ENCODE data around the gene ANKK1.

The ANKK1 gene

DNA sequence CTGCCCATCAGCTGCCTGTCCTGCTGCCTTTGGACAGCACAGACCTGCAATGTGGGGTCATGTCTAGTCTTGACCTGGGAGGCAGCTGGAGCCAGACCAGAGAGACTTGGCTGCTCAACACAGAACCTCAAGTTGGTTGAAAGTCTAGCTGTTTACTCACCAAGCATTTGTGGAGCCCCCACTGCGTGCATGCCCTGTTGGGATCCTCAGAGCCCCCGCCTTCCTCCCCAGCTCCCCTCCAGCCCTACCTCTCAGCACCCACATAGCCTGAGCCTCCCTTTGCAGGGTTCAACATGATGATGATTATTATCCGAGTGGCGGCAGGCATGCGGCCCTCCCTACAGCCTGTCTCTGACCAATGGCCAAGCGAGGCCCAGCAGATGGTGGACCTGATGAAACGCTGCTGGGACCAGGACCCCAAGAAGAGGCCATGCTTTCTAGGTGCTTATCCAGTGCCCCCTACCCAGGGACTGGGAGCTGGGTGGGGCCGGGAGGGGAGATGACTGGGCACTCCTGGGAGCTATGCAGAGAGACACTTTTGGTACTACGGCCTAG lies 8.3 kb downstream of the ANKK1 start:
- Histone ChIP-seq H3K4me1 (ENCODE audit: control insufficient read depth in 1 of 2, insufficient read depth in 1 of 2, low read depth in 1 of 2, low read length in 1 of 2) (no peaks in the 10 kb centered on the region), H3K9me3 (no peaks in the 10 kb centered on the region), H3K27me3 (peaks cover 9% of the 10 kb centered on the region), H3K4me3 (ENCODE audit: low read depth in 1 of 2, low read length in 1 of 2) (no peak overlapping the region), H3K36me3 (no peaks in the 10 kb centered on the region), H3K27ac (no peak overlapping the region)
- TF ChIP-seq, protein P1, sequence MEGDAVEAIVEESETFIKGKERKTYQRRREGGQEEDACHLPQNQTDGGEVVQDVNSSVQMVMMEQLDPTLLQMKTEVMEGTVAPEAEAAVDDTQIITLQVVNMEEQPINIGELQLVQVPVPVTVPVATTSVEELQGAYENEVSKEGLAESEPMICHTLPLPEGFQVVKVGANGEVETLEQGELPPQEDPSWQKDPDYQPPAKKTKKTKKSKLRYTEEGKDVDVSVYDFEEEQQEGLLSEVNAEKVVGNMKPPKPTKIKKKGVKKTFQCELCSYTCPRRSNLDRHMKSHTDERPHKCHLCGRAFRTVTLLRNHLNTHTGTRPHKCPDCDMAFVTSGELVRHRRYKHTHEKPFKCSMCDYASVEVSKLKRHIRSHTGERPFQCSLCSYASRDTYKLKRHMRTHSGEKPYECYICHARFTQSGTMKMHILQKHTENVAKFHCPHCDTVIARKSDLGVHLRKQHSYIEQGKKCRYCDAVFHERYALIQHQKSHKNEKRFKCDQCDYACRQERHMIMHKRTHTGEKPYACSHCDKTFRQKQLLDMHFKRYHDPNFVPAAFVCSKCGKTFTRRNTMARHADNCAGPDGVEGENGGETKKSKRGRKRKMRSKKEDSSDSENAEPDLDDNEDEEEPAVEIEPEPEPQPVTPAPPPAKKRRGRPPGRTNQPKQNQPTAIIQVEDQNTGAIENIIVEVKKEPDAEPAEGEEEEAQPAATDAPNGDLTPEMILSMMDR (IDR thresholded peaks at IDR 0.05), result no peak

DNA sequence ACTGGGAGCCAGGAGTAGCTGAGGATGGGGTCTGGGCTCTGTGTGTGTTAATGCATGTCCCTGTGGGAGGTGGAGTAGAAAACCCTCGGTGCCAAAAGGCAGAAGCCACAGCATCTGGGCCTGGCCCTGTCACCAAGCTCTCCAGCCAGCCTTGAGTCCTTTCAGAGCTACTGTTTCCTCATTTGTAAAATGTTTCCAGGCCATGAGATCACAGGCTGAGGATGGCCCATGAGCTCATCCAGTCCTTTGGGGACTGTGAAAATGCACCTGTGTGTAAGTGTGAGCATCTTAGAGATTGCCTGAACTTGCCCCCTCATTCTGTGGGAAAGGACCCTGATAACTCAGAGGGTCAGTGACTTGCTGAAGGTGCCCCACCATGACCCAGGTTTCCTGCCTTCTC lies 9.1 kb downstream of the ANKK1 start:
- Histone ChIP-seq H3K27ac (no peak overlapping the region), H3K4me1 (ENCODE audit: control insufficient read depth in 1 of 2, insufficient read depth in 1 of 2, low read depth in 1 of 2, low read length in 1 of 2) (no peaks in the 10 kb centered on the region), H3K27me3 (peaks cover 9% of the 10 kb centered on the region), H3K9me3 (no peaks in the 10 kb centered on the region), H3K4me3 (ENCODE audit: low read depth in 1 of 2, low read length in 1 of 2) (no peak overlapping the region), H3K36me3 (no peaks in the 10 kb centered on the region)
- TF ChIP-seq, protein P1 (IDR thresholded peaks at IDR 0.05), result no peak

DNA sequence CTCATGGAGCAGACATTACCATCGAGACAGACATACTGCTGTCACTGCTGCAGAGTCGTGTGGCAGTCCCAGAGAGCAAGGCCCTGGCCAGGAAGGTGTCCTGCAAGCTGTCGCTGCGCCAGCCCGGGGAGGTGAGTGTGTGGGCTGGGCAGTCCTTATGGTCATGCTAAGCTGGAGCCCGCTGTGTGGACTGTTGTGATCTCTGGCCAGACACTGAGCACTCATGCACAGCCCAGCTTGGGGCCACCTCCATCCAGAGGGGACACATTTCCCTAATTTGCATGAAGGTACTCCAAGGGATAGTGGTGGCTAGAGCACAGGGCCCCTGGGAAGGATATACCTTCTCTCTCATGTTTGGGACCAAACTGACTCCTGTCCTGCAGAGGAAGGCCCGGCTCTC lies 9.6 kb downstream of the ANKK1 start:
- no peaks in the 10 kb centered on the region for H3K4me1 ChIP-seq (ENCODE audit: control insufficient read depth in 1 of 2, insufficient read depth in 1 of 2, low read depth in 1 of 2, low read length in 1 of 2)
- no peaks in the 10 kb centered on the region for H3K36me3 ChIP-seq
- H3K4me3 ChIP-seq (ENCODE audit: low read depth in 1 of 2, low read length in 1 of 2), result no peak overlapping the region

DNA sequence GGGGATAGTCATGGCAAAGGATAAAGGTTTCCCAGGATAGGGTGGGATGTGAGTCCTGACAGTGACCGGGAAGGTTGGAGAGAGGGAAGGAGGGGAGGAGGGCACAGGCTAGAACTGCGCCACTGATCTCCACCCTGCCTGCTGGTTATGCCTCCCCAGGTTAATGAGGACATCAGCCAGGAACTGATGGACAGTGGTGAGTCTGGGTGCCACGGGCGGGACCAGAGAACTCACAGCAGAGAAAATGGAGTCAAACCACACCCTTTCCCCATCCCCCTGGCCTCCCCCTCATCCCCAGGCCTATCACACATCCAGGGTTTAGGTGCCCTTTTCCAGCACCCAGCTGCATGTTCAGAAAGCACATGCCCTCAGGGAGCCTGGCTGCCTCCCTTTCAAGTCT lies 10.2 kb downstream of the ANKK1 start:
- TF ChIP-seq, protein P1 (IDR thresholded peaks at IDR 0.05), result no peak
- Histone ChIP-seq H3K4me3 (ENCODE audit: low read depth in 1 of 2, low read length in 1 of 2) (no peak overlapping the region), H3K9me3 (no peaks in the 10 kb centered on the region), H3K4me1 (ENCODE audit: control insufficient read depth in 1 of 2, insufficient read depth in 1 of 2, low read depth in 1 of 2, low read length in 1 of 2) (no peaks in the 10 kb centered on the region), H3K36me3 (no peaks in the 10 kb centered on the region), H3K27me3 (no peaks in the 10 kb centered on the region), H3K27ac (no peak overlapping the region)

More for the DNA sequence above, 9.6 kb downstream of the ANKK1 start:
- H3K9me3 ChIP-seq, result no peaks in the 10 kb centered on the region
- peaks cover 4% of the 10 kb centered on the region for H3K27me3 ChIP-seq
- TF ChIP-seq, protein P1 (IDR thresholded peaks at IDR 0.05), result no peak
- H3K27ac ChIP-seq, result no peak overlapping the region

DNA sequence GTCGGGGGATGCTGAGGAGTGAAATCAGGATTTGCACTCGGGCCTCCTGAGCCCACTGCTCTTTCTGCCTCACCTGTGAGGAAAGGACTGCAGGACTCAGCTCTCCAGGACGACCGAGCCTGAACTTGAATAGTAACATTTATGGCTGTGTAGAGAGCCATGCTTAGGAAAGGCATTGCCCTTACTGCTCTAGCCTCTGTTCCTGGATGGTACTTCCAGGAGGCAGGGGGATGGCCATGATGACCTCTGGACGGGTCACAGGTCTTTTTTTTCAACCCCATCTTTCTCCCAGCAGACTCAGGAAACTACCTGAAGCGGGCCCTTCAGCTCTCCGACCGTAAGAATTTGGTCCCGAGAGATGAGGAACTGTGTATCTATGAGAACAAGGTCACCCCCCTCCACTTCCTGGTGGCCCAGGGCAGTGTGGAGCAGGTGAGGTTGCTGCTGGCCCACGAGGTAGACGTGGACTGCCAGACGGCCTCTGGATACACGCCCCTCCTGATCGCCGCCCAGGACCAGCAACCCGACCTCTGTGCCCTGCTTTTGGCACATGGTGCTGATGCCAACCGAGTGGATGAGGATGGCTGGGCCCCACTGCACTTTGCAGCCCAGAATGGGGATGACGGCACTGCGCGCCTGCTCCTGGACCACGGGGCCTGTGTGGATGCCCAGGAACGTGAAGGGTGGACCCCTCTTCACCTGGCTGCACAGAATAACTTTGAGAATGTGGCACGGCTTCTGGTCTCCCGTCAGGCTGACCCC lies 11.3 kb downstream of the ANKK1 start:
- H3K9me3 ChIP-seq, result no peaks in the 10 kb centered on the region
- TF ChIP-seq, protein P1 (IDR thresholded peaks at IDR 0.05), result no peak
- H3K4me1 ChIP-seq (ENCODE audit: control insufficient read depth in 1 of 2, insufficient read depth in 1 of 2, low read depth in 1 of 2, low read length in 1 of 2), result no peaks in the 10 kb centered on the region
- no peaks in the 10 kb centered on the region for H3K27me3 ChIP-seq
- no peaks in the 10 kb centered on the region for H3K36me3 ChIP-seq
- no peak overlapping the region for H3K27ac ChIP-seq
- H3K4me3 ChIP-seq (ENCODE audit: low read depth in 1 of 2, low read length in 1 of 2), result no peak overlapping the region
